ENCODE results near the gene CEP57. TPM values are rescaled to one million over a fixed set of nuclear protein-coding genes. Genes with fewer than 3 reads are reported as not detected.

Gene CEP57
- polyA plus RNA-seq, 3 donors, result 13.1 to 24.9 (median 14.9) TPM

GRCh38 chr11:95877291-95877690 is 87.0 kb downstream of the CEP57 start:
- WGBS (ENCODE audit: insufficient coverage), result no CpG with 5 or more reads among the region's 2 CpGs
- Histone ChIP-seq H3K27ac (ENCODE audit: low read depth in 1 of 2, low read length in 2 of 2) (no peak overlapping the region), H3K9me3 (replicated peaks in 1 of 2; ENCODE audit: control insufficient read depth in 1 of 2, insufficient read depth in 1 of 2, low read length in 2 of 2) (peaks cover 0 to 5% of the 10 kb centered on the region in 2 donors), H3K4me3 (replicated peaks in 1 of 3; ENCODE audit: low read depth in 2 of 3, low read length in 3 of 3) (no peak overlapping the region), H3K36me3 (replicated peaks in 1 of 2; ENCODE audit: control insufficient read depth in 1 of 2, insufficient read depth in 2 of 2, low read length in 2 of 2) (no peaks in the 10 kb centered on the region), H3K9ac (ENCODE audit: insufficient read depth, low read length, poor library complexity, severe bottlenecking) (no peak overlapping the region), H2AFZ (ENCODE audit: insufficient read depth, low read depth, low read length, poor library complexity, severe bottlenecking) (no peak overlapping the region), H3K27me3 (ENCODE audit: control insufficient read depth in 2 of 2, insufficient read depth in 2 of 2, low read length in 2 of 2) (no peaks in the 10 kb centered on the region), H3K4me2 (replicated peaks; ENCODE audit: extremely low read depth, low read length, poor library complexity, severe bottlenecking) (no peak overlapping the region), H3K4me1 (ENCODE audit: control insufficient read depth in 1 of 2, insufficient read depth in 2 of 2, low read length in 2 of 2) (no peaks in the 10 kb centered on the region), H3K79me2 (ENCODE audit: insufficient read depth, low read length) (no peaks in the 10 kb centered on the region), H4K20me1 (ENCODE audit: insufficient read depth, low read length) (no peaks in the 10 kb centered on the region)
- intact Hi-C loops (cut with micrococcal nuclease), result no loop called here
- H3K4me3 Mint-ChIP-seq, result no peak overlapping the region
- no peak for DNase-seq
- H3K9me3 Mint-ChIP-seq, result peaks cover 2 to 16% (median 13%) of the 10 kb centered on the region in 7 donors
- no peak for TF ChIP-seq CTCF (IDR thresholded peaks at IDR 0.05)
- no peak overlapping the region for H3K27ac Mint-ChIP-seq
- peaks cover 5 to 21% of the 10 kb centered on the region in 2 donors for H3K36me3 Mint-ChIP-seq
- H3K27me3 Mint-ChIP-seq (ENCODE audit: low read depth in 3 of 3), result peaks cover 0 to 2% (median 0%) of the 10 kb centered on the region in 3 donors
- no peaks in the 10 kb centered on the region for H3K4me1 Mint-ChIP-seq

Small RNAs within 50 kb of the gene (small RNA-seq; reads per million reads assigned to genes)
- gene RNA5SP345 (ENCODE audit: insufficient read length, low read depth), result not detected

Other genes starting within 250 kb of the CEP57 start
- 10 to 100 TPM in 1 of 3 donors, 1 to 10 TPM in 2; 7.8 to 46.6 (median 8.2) TPM for gene FAM76B, start 716 bp upstream of the CEP57 start, polyA plus RNA-seq
- gene MTMR2, start 133.6 kb downstream of the CEP57 start, polyA plus RNA-seq, result 1 to 10 TPM; 1.9 to 5.1 (median 2.6) TPM

Data from CD14-positive monocyte (primary cell).